Mesenchymal stem cell (in vitro differentiated cells and primary cell): ENCODE measurements around the gene CXXC1.

ENCODE experiments used
- DNase-seq: peaks from one replicate; pipeline ENCODE4 v3.0.0-alpha.2; 2013
- H2AFZ ChIP-seq: one replicate; pipeline ENCODE4 v1.6.1; 2013; ENCODE audit warnings: low read depth, mild to moderate bottlenecking, control low read depth, inconsistent platforms, low read length, moderate library complexity
- H2AK5ac ChIP-seq: 2 replicates; pipeline ENCODE4 v1.6.1; 2013; ENCODE audit warnings: low read length, moderate library complexity, mild to moderate bottlenecking, inconsistent platforms; ENCODE audit not compliant: severe bottlenecking
- H2BK120ac ChIP-seq: one replicate; pipeline ENCODE4 v1.6.1; 2013; ENCODE audit warnings: low read depth, mild to moderate bottlenecking, inconsistent platforms, low read length, moderate library complexity
- H2BK12ac ChIP-seq, 2 experiments: one replicate each; pipeline ENCODE4 v1.6.1; 2013; ENCODE audit warnings: inconsistent platforms in 2 of 2, low read length in 2 of 2, mild to moderate bottlenecking in 2 of 2, moderate library complexity in 2 of 2, control low read depth in 1 of 2
- H2BK15ac ChIP-seq: one replicate; pipeline ENCODE4 v1.6.1; 2013; ENCODE audit warnings: mild to moderate bottlenecking, low read depth, inconsistent platforms; ENCODE audit not compliant: poor library complexity, severe bottlenecking
- H2BK5ac ChIP-seq: 2 replicates; pipeline ENCODE4 v1.6.1; 2013; ENCODE audit warnings: low read depth, mild to moderate bottlenecking, low read length, control low read depth, inconsistent platforms; ENCODE audit not compliant: poor library complexity, severe bottlenecking
- H3K14ac ChIP-seq, 2 experiments: one replicate each; pipeline ENCODE4 v1.6.1; 2013; ENCODE audit warnings: inconsistent platforms in 2 of 2, low read length in 2 of 2, control low read depth in 1 of 2, mild to moderate bottlenecking in 1 of 2, moderate library complexity in 1 of 2
- H3K18ac ChIP-seq, 2 experiments: one replicate each; pipeline ENCODE4 v1.6.1; 2013; ENCODE audit warnings: inconsistent platforms in 2 of 2, low read length in 2 of 2, control low read depth in 1 of 2, low read depth in 1 of 2, mild to moderate bottlenecking in 1 of 2
- H3K23ac ChIP-seq, 2 experiments: one replicate each; pipeline ENCODE4 v1.6.1; 2013; ENCODE audit warnings: inconsistent platforms in 2 of 2, low read length in 2 of 2, mild to moderate bottlenecking in 2 of 2, moderate library complexity in 2 of 2, control low read depth in 1 of 2
- H3K27ac ChIP-seq: 2 replicates; pipeline ENCODE4 v1.5.1; 2013; ENCODE audit warnings: mild to moderate bottlenecking, moderate library complexity, low read length, control low read depth, inconsistent platforms; ENCODE audit not compliant: poor library complexity, severe bottlenecking
- H3K27me3 ChIP-seq, 2 experiments: 2 replicates each; pipeline versions ENCODE4 v1.6.1 to v1.7.0; 2013; ENCODE audit warnings: low read length in 2 of 2, mild to moderate bottlenecking in 2 of 2, moderate library complexity in 2 of 2, control low read depth in 1 of 2, inconsistent platforms in 1 of 2; ENCODE audit not compliant: control insufficient read depth in 1 of 2, insufficient read depth in 1 of 2
- H3K36me3 ChIP-seq, 2 experiments: 2 replicates each; pipeline versions ENCODE4 v1.6.1 to v1.7.0; 2013; ENCODE audit warnings: low read length in 2 of 2, control low read depth in 1 of 2, inconsistent platforms in 1 of 2, low read depth in 1 of 2, mild to moderate bottlenecking in 1 of 2; ENCODE audit not compliant: insufficient read depth in 2 of 2, control insufficient read depth in 1 of 2
- H3K4ac ChIP-seq, 2 experiments: one replicate each; pipeline ENCODE4 v1.6.1; 2013; ENCODE audit warnings: inconsistent platforms in 2 of 2, low read length in 2 of 2, mild to moderate bottlenecking in 2 of 2, moderate library complexity in 2 of 2, control low read depth in 1 of 2, low read depth in 1 of 2
- H3K4me1 ChIP-seq: 2 replicates; pipeline ENCODE4 v1.6.1; 2013; ENCODE audit warnings: low read depth, low read length, control low read depth; ENCODE audit not compliant: control insufficient read depth, insufficient read depth
- H3K4me2 ChIP-seq: 2 replicates; pipeline ENCODE4 v1.6.1; 2013; ENCODE audit warnings: low read length, mild to moderate bottlenecking, inconsistent platforms; ENCODE audit not compliant: poor library complexity, severe bottlenecking
- H3K4me3 ChIP-seq, 2 experiments: 2 replicates each; pipeline versions ENCODE4 v1.5.1 to v1.7.0; 2013; ENCODE audit warnings: low read length in 2 of 2, mild to moderate bottlenecking in 2 of 2, control low read depth in 1 of 2, low read depth in 1 of 2; ENCODE audit not compliant: insufficient read depth in 1 of 2
- H3K79me1 ChIP-seq: replicated peaks from 2 replicates; pipeline ENCODE4 v1.6.1; 2013; ENCODE audit warnings: mild to moderate bottlenecking, control low read depth, low read length, inconsistent platforms; ENCODE audit not compliant: poor library complexity, severe bottlenecking
- H3K9ac ChIP-seq: 2 replicates; pipeline ENCODE4 v1.7.0; 2013; ENCODE audit warnings: mild to moderate bottlenecking, low read length, moderate library complexity
- H3K9me3 ChIP-seq: 2 replicates; pipeline ENCODE4 v1.7.0; 2013; ENCODE audit warnings: mild to moderate bottlenecking, low read length; ENCODE audit not compliant: control insufficient read depth
- H4K8ac ChIP-seq: one replicate; pipeline ENCODE4 v1.6.1; 2013; ENCODE audit warnings: inconsistent platforms, mild to moderate bottlenecking, low read length, moderate library complexity
- H4K91ac ChIP-seq: one replicate; pipeline ENCODE4 v1.6.1; 2013; ENCODE audit warnings: mild to moderate bottlenecking, low read length, inconsistent platforms
- WGBS: methylation state at CpG from one replicate; pipeline ENCODE4 v1.1.7; 2013; ENCODE audit warnings: mixed read lengths; 5-methylcytosine and 5-hydroxymethylcytosine counted together

CXXC1 gene

GRCh38 chr18:50266248-50266704 is 21.2 kb downstream of the CXXC1 start, which contains the start of gene CFAP53:
Gene CFAP53 (minus strand): TSS chr18:50266495. CDS start chr18:50266404, 91 bp downstream.
- Histone ChIP-seq H3K27ac (no peak within 1 kb of the TSS), H2AFZ (peak within 1 kb of the TSS; percentile 20), H3K79me1 (peaks cover 11% of the 10 kb centered on the region), H3K4ac (peak within 1 kb of the TSS in 1 of 2 experiments; percentile 64), H3K36me3 (peaks cover 20 to 26% of the 10 kb centered on the region in 2 experiments), H3K4me1 (peaks cover 6% of the 10 kb centered on the region), H3K9ac (peak within 1 kb of the TSS; percentile 93), H3K23ac (no peak within 1 kb of the TSS), H2BK5ac (no peak within 1 kb of the TSS), H3K4me2 (peak within 1 kb of the TSS; percentile 65), H3K14ac (no peak within 1 kb of the TSS), H2BK120ac (no peak within 1 kb of the TSS), H3K18ac (peak within 1 kb of the TSS in 1 of 2 experiments; percentile 80), H3K27me3 (no peaks in the 10 kb centered on the region), H3K4me3 (peak within 1 kb of the TSS; percentile 74 to 94), H2AK5ac (no peak within 1 kb of the TSS), H2BK12ac (no peak within 1 kb of the TSS), H2BK15ac (no peak within 1 kb of the TSS), H4K8ac (peak within 1 kb of the TSS; percentile 76), H3K9me3 (no peaks in the 10 kb centered on the region), H4K91ac (peak within 1 kb of the TSS; percentile 31)
- DNase-seq: peak; percentile 89
- 2% methylated on average over 27 of the region's 37 CpGs for WGBS

GRCh38 chr18:50262977-50263376 is 24.5 kb downstream of the CXXC1 start:
- Histone ChIP-seq H3K4ac (no peak overlapping the region), H4K8ac (no peak overlapping the region), H2BK15ac (no peak overlapping the region), H3K79me1 (no peaks in the 10 kb centered on the region), H3K4me3 (no peak overlapping the region), H2BK5ac (no peak overlapping the region), H2AFZ (no peak overlapping the region), H3K36me3 (peaks cover 0 to under 1% of the 10 kb centered on the region in 2 experiments), H3K4me2 (no peak overlapping the region), H3K18ac (no peak overlapping the region), H4K91ac (no peak overlapping the region), H2BK12ac (no peak overlapping the region), H3K23ac (no peak overlapping the region), H3K4me1 (peaks cover 6% of the 10 kb centered on the region), H3K14ac (no peak overlapping the region), H2AK5ac (no peak overlapping the region), H3K27ac (no peak overlapping the region), H3K27me3 (no peaks in the 10 kb centered on the region), H3K9ac (no peak overlapping the region), H2BK120ac (no peak overlapping the region), H3K9me3 (no peaks in the 10 kb centered on the region)
- no peak for DNase-seq

- Histone ChIP-seq H3K9ac (no peak overlapping the region), H4K8ac (no peak overlapping the region), H3K79me1 (no peaks in the 10 kb centered on the region), H3K23ac (no peak overlapping the region), H2BK12ac (no peak overlapping the region), H2AK5ac (no peak overlapping the region), H3K36me3 (no peaks in the 10 kb centered on the region), H3K4me3 (no peak overlapping the region), H4K91ac (no peak overlapping the region), H3K4me2 (no peak overlapping the region), H3K4ac (no peak overlapping the region), H2BK120ac (no peak overlapping the region), H2BK5ac (no peak overlapping the region), H2AFZ (no peak overlapping the region), H3K27me3 (no peaks in the 10 kb centered on the region), H2BK15ac (no peak overlapping the region), H3K14ac (no peak overlapping the region), H3K18ac (no peak overlapping the region), H3K27ac (no peak overlapping the region), H3K9me3 (no peaks in the 10 kb centered on the region), H3K4me1 (no peaks in the 10 kb centered on the region)
- 90% methylated on average over 2 of the region's 3 CpGs for WGBS
- no peak for DNase-seq
Observed at GRCh38 chr18:50250935-50251334, 36.6 kb downstream of the CXXC1 start.

GRCh38 chr18:50249576-50249975 is 37.9 kb downstream of the CXXC1 start:
- Histone ChIP-seq H3K9me3 (no peaks in the 10 kb centered on the region), H3K18ac (no peak overlapping the region), H3K14ac (no peak overlapping the region), H3K27me3 (no peaks in the 10 kb centered on the region), H3K9ac (no peak overlapping the region), H4K91ac (no peak overlapping the region), H3K36me3 (no peaks in the 10 kb centered on the region), H3K4me3 (no peak overlapping the region), H4K8ac (no peak overlapping the region), H3K79me1 (no peaks in the 10 kb centered on the region), H2BK120ac (no peak overlapping the region), H2AFZ (no peak overlapping the region), H3K4ac (no peak overlapping the region), H3K23ac (no peak overlapping the region), H2BK12ac (no peak overlapping the region), H2BK15ac (no peak overlapping the region), H3K4me1 (no peaks in the 10 kb centered on the region), H2BK5ac (no peak overlapping the region), H3K4me2 (no peak overlapping the region), H2AK5ac (no peak overlapping the region), H3K27ac (no peak overlapping the region)
- no peak for DNase-seq
